B cell (primary cell): ENCODE results near the gene AURKA. TPM values are rescaled to one million over a fixed set of nuclear protein-coding genes. Genes with fewer than 3 reads are reported as not detected.

ENCODE experiments used
- ATAC-seq: fragments of 200-7000 bp; cut with Tn5 transposase; one replicate; pipeline ENCODE4 v1.10.0; 2021; ENCODE audit warnings: low read depth, mild to moderate bottlenecking, moderate number of reproducible peaks, moderate library complexity
- CTCF ChIA-PET: fragments of 350-600 bp; sonication (Branson Sonifier 250); formaldehyde crosslinking; loops from one replicate; lab custom pipeline; 2021; ENCODE audit warnings: antibody characterized with exemption, inconsistent platforms; lab: Charles Lee
- POLR2A ChIA-PET: fragments of 350-600 bp; sonication (Branson Sonifier 250); formaldehyde crosslinking; loops from one replicate; lab custom pipeline; 2021; ENCODE audit warnings: antibody characterized with exemption; lab: Charles Lee
- DNase-seq: peaks from one replicate; pipeline ENCODE4 v3.0.0; 2013
- H2AFZ ChIP-seq: 2 replicates; pipeline ENCODE4 v1.6.1; 2012; ENCODE audit warnings: mild to moderate bottlenecking, low read depth, low read length; ENCODE audit not compliant: insufficient read depth, poor library complexity, severe bottlenecking
- H3K27ac ChIP-seq, 2 donors: 1 replicate in 1 of 2; 2 replicates in 1 of 2; pipeline ENCODE4 v1.5.1; 2012 to 2013; ENCODE audit warnings: low read length in 2 of 2, mild to moderate bottlenecking in 2 of 2, moderate library complexity in 1 of 2
- H3K27me3 ChIP-seq, 4 experiments: fragments of 200-600 bp in 1 of 4; sonication (generic) in 1 of 4; replicated peaks in 1 of 4; 1 replicate in 2 of 4; 2 replicates in 2 of 4; pipeline versions ENCODE4 v1.6.1 to v1.7.0; 2013 to 2016; ENCODE audit warnings: low read length in 3 of 4, mild to moderate bottlenecking in 2 of 4, mixed read lengths in 1 of 4, moderate library complexity in 1 of 4; ENCODE audit not compliant: insufficient read depth in 4 of 4, control insufficient read depth in 3 of 4; ENCODE audit errors: control extremely low read depth in 1 of 4
- H3K36me3 ChIP-seq, 2 experiments: replicated peaks in 1 of 2; 1 replicate in 1 of 2; 2 replicates in 1 of 2; pipeline versions ENCODE4 v1.6.1 to v1.7.1; 2013; ENCODE audit warnings: low read length in 1 of 2; ENCODE audit not compliant: insufficient read depth in 2 of 2, control insufficient read depth in 1 of 2; ENCODE audit errors: control extremely low read depth in 1 of 2, extremely low read depth in 1 of 2
- H3K4me1 ChIP-seq, 2 donors: fragments of 200-600 bp in 1 of 2; sonication (generic) in 1 of 2; 1 replicate in 1 of 2; 2 replicates in 1 of 2; pipeline versions ENCODE4 v1.5.1 to v1.6.1; 2013 to 2017; ENCODE audit warnings: low read length in 2 of 2; ENCODE audit not compliant: control insufficient read depth in 2 of 2, insufficient read depth in 2 of 2
- H3K4me2 ChIP-seq: replicated peaks from 2 replicates; pipeline ENCODE3; 2012; ENCODE audit warnings: mild to moderate bottlenecking, low read depth, low read length; ENCODE audit not compliant: poor library complexity, severe bottlenecking
- H3K4me3 ChIP-seq, 5 experiments: fragments of 200-600 bp in 1 of 5; sonication (generic) in 1 of 5; 1 replicate in 3 of 5; 2 replicates in 2 of 5; pipeline versions ENCODE4 v1.5.1 to v1.7.0; 2011 to 2016; ENCODE audit warnings: low read length in 4 of 5, mild to moderate bottlenecking in 4 of 5, low read depth in 2 of 5, control low read depth in 1 of 5, moderate library complexity in 1 of 5; ENCODE audit not compliant: insufficient read depth in 1 of 5; ENCODE audit errors: control extremely low read depth in 1 of 5, extremely low read depth in 1 of 5
- H3K79me2 ChIP-seq: fragments of 200-600 bp; sonication (generic); one replicate; pipeline ENCODE4 v1.6.0; 2016; ENCODE audit warnings: low read length; ENCODE audit not compliant: control insufficient read depth, insufficient read depth
- H3K9ac ChIP-seq: fragments of 200-600 bp; sonication (generic); 2 replicates; pipeline ENCODE4 v1.6.1; 2017; ENCODE audit warnings: mild to moderate bottlenecking, low read length, moderate library complexity
- H3K9me3 ChIP-seq, 3 donors: one replicate each; pipeline versions ENCODE4 v1.6.1 to v1.7.1; 2013; ENCODE audit warnings: low read length in 2 of 3; ENCODE audit not compliant: control insufficient read depth in 2 of 3, insufficient read depth in 1 of 3; ENCODE audit errors: control extremely low read depth in 1 of 3
- H4K20me1 ChIP-seq: 2 replicates; pipeline ENCODE4 v1.6.0; 2012; ENCODE audit warnings: mild to moderate bottlenecking, low read length; ENCODE audit not compliant: insufficient read depth, control insufficient read depth, poor library complexity, severe bottlenecking
- H3K27ac Mint-ChIP-seq: one replicate; pipeline ENCODE4 v1.8.0; 2021; ENCODE audit warnings: mixed read lengths
- H3K27me3 Mint-ChIP-seq: one replicate; pipeline ENCODE4 v1.8.0; 2021; ENCODE audit warnings: mixed read lengths
- H3K4me1 Mint-ChIP-seq: one replicate; pipeline ENCODE4 v1.8.0; 2021; ENCODE audit warnings: mixed read lengths
- H3K4me3 Mint-ChIP-seq: one replicate; pipeline ENCODE4 v1.8.0; 2021; ENCODE audit warnings: mixed read lengths
- H3K9me3 Mint-ChIP-seq: one replicate; pipeline ENCODE4 v1.8.0; 2022; ENCODE audit warnings: mixed read lengths; ENCODE audit not compliant: insufficient read depth
- EZH2 ChIP-seq: IDR thresholded peaks from 2 replicates; pipeline ENCODE4 v1.6.1; 2012; ENCODE audit warnings: borderline replicate concordance, low read depth, mild to moderate bottlenecking, moderate library complexity, low read length; ENCODE audit not compliant: insufficient read depth, poor library complexity, severe bottlenecking
- WGBS: methylation state at CpG from one replicate; pipeline ENCODE4 v1.1.5; 2013; ENCODE audit warnings: missing lambda C conversion rate; ENCODE audit not compliant: insufficient coverage; 5-methylcytosine and 5-hydroxymethylcytosine counted together
- intact Hi-C: fragments of 100-400 bp; cut with micrococcal nuclease; formaldehyde crosslinking; loops from one replicate; pipeline ENCODE4 v1.10.0; 2022
- polyA plus RNA-seq: library from polyadenylated mRNA; depleted of rRNA; stranded (reverse); fragments of >200 nt; gene quantifications from 2 replicates; pipeline ENCODE4 v1.2.3, GENCODE V29; 2012
- total RNA-seq, 2 donors: library from RNA; stranded (reverse); fragments of 120-200 nt in 1 of 2; gene quantifications; 1 replicate in 1 of 2; 2 replicates in 1 of 2; pipeline versions ENCODE4 v1.2.3 to v1.2.4, GENCODE V29; 2013 to 2022
- TF ChIP-seq, protein P1 (sequence below): fragments of 200-600 bp; IDR thresholded peaks from one replicate; pipeline ENCODE4 v1.8.0; 2022; ENCODE audit warnings: antibody characterized with exemption, mild to moderate bottlenecking

The AURKA gene
- total and polyA plus RNA-seq, 2 donors (not counting 1 experiment from before 2014, with no cell fraction given): 0.86 to 3.9 TPM

DNA sequence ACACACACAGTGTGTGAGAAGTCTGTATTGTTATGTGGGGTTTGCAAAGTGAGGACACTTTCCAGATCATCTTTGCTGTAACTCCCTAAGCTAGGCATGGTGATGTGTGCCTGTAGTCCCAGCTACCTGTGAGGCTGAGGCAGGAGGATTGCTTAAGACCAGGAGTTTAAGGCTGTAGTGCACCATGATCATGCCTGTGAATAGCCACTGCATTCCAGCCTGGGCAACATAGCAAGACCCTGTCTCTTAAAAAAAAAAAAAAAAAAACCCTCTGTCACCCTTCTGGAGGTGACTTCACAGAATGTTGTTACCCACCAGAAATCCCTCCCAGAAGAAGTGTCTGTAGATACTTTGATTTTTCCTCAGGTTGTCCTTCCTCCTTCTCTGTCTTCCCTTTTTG lies 34.9 kb upstream of the AURKA start:
- TF ChIP-seq EZH2: no peak
- TF ChIP-seq, protein P1, sequence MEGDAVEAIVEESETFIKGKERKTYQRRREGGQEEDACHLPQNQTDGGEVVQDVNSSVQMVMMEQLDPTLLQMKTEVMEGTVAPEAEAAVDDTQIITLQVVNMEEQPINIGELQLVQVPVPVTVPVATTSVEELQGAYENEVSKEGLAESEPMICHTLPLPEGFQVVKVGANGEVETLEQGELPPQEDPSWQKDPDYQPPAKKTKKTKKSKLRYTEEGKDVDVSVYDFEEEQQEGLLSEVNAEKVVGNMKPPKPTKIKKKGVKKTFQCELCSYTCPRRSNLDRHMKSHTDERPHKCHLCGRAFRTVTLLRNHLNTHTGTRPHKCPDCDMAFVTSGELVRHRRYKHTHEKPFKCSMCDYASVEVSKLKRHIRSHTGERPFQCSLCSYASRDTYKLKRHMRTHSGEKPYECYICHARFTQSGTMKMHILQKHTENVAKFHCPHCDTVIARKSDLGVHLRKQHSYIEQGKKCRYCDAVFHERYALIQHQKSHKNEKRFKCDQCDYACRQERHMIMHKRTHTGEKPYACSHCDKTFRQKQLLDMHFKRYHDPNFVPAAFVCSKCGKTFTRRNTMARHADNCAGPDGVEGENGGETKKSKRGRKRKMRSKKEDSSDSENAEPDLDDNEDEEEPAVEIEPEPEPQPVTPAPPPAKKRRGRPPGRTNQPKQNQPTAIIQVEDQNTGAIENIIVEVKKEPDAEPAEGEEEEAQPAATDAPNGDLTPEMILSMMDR: no peak
- Mint-ChIP-seq H3K4me3 (no peak overlapping the region), H3K27ac (no peak overlapping the region), H3K27me3 (peaks cover 9% of the 10 kb centered on the region), H3K4me1 (peaks cover 25% of the 10 kb centered on the region), H3K9me3 (no peaks in the 10 kb centered on the region)
- H3K79me2 ChIP-seq: no peaks in the 10 kb centered on the region
- H3K9me3 ChIP-seq: no peaks in the 10 kb centered on the region
- H3K4me2 ChIP-seq: no peak overlapping the region
- H3K27me3 ChIP-seq: peaks cover 0 to 13% (median 3%) of the 10 kb centered on the region in 4 experiments
- ATAC-seq: no peak
- POLR2A ChIA-PET: interaction anchor here (0.7 kb wide), 1 partner anchor 11 kb away, joined by 7 read pairs; no protein-coding TSS in a partner anchor
- CTCF ChIA-PET: interaction anchor here (0.7 kb wide), 1 partner anchor 1784 kb away, joined by 4 read pairs; no protein-coding TSS in a partner anchor
- no peak overlapping the region for H3K27ac ChIP-seq
- no peaks in the 10 kb centered on the region for H3K36me3 ChIP-seq
- no peak overlapping the region for H3K9ac ChIP-seq
- no peak for DNase-seq
- no peaks in the 10 kb centered on the region for H4K20me1 ChIP-seq
- no peak overlapping the region for H3K4me3 ChIP-seq
- intact Hi-C loops: no loop called here
- no peak overlapping the region for H2AFZ ChIP-seq
- H3K4me1 ChIP-seq: peaks cover 13 to 22% of the 10 kb centered on the region in 2 donors

DNA sequence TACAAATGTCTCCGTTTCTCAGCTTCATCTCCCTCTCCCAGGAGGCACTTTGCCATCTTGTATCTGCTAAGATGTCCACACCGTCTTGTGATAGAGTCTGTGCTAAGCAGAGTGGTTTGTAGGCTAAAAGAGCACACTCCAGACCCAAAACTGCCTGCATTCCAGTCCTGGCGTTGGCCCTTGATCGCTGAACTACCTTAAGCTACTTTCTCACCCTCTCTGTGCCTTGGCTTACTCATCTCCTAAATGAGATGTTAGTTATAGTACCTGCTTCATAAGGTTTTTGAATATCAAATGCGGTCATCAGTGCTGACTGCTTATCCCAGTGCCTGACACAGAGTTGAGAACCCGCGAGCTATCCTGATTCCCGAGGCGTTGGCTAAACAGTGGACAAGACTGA lies 34.0 kb upstream of the AURKA start:
- ATAC-seq: no peak
- Histone ChIP-seq H3K27me3 (peaks cover 0 to 13% (median 1%) of the 10 kb centered on the region in 4 experiments), H3K9ac (no peak overlapping the region), H3K4me2 (no peak overlapping the region), H4K20me1 (no peaks in the 10 kb centered on the region), H3K36me3 (no peaks in the 10 kb centered on the region), H3K4me3 (no peak overlapping the region), H3K9me3 (no peaks in the 10 kb centered on the region), H3K79me2 (no peaks in the 10 kb centered on the region), H3K4me1 (peaks cover 13 to 22% of the 10 kb centered on the region in 2 donors), H3K27ac (no peak overlapping the region), H2AFZ (no peak overlapping the region)
- H3K27me3 Mint-ChIP-seq: peaks cover 9% of the 10 kb centered on the region
- 100% methylated on average over 3 of the region's 9 CpGs for WGBS
- TF ChIP-seq EZH2: no peak
- TF ChIP-seq, protein P1: no peak
- no peak overlapping the region for H3K27ac Mint-ChIP-seq
- peaks cover 25% of the 10 kb centered on the region for H3K4me1 Mint-ChIP-seq
- CTCF ChIA-PET: no interaction called here
- no peak for DNase-seq
- POLR2A ChIA-PET: no interaction called here
- H3K4me3 Mint-ChIP-seq: no peak overlapping the region
- H3K9me3 Mint-ChIP-seq: no peaks in the 10 kb centered on the region
- intact Hi-C loops: no loop called here
